Gastroesophageal sphincter (tissue), 3 donors: Measurements from ENCODE around the gene GLDN.

ENCODE experiments used
- CTCF ChIP-seq, 4 experiments: fragments of 200-600 bp in 2 of 4; fragments of 450-650 bp in 2 of 4; sonication (generic) in 1 of 4; IDR thresholded peaks; one replicate each; pipeline ENCODE4 v1.5.1; 2017 to 2019; ENCODE audit warnings: antibody characterized with exemption in 4 of 4, mild to moderate bottlenecking in 2 of 4, moderate library complexity in 2 of 4
- EP300 ChIP-seq: sonication (generic); formaldehyde crosslinking; IDR thresholded peaks from one replicate; pipeline ENCODE4 v1.6.1; 2017; ENCODE audit warnings: antibody characterized with exemption, mild to moderate bottlenecking
- POLR2AphosphoS5 ChIP-seq: sonication (generic); formaldehyde crosslinking; IDR thresholded peaks from one replicate; pipeline ENCODE4 v1.6.1; 2017; ENCODE audit warnings: antibody characterized with exemption

GRCh38 chr15:51401051-51401780, 59.8 kb downstream of the GLDN start:
- TF ChIP-seq CTCF (IDR thresholded peaks at IDR 0.05) (no peak), POLR2AphosphoS5 (no peak), EP300 (no peak)
